Erythroblast (primary cell): ENCODE data around the gene DCUN1D1.

Experiments
- GATA1 ChIP-seq: IDR thresholded peaks from 2 replicates; pipeline ENCODE4 v1.6.1; 2011; ENCODE audit warnings: low read depth, mild to moderate bottlenecking, control low read depth, low read length, moderate library complexity
- POLR2A ChIP-seq: IDR thresholded peaks from 2 replicates; pipeline ENCODE4 v1.6.1; 2011; ENCODE audit warnings: mild to moderate bottlenecking, low read length

GRCh38 chr3:182902236-182902635 is 78.1 kb downstream of the DCUN1D1 start:
- TF ChIP-seq POLR2A (no peak), GATA1 (no peak)
